GM21619 (cell line): Measurements from ENCODE around the gene MDN1.

ENCODE experiments used
- ATAC-seq: cut with Tn5 transposase; IDR thresholded peaks from one replicate; pipeline ENCODE4 v1.9.1; 2021; ENCODE audit not compliant: unreplicated experiment

The MDN1 gene

DNA sequence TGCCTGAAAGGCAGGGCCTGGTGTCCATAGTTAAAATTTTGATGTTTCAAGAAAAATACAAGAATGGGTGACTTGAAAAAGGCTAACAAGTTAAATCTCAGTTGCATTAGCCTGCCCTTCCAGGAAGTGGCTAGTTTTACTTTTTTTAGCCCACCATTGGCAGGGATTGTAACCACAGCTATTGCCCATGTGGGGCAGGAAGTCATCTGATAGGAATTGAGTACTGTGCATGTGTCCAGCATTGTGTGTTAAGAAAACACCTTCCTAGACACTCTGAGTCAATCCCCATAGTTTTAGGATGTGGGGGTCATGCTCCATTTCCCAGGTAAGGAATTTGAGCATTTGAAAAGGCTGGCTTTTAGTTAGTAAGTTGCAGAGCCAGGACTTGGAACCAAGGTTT lies 207.9 kb downstream of the MDN1 start:
- ATAC-seq = no peak

GRCh38 chr6:89610149-89610642 lies 209.4 kb downstream of the MDN1 start:
- peak; percentile 64 for ATAC-seq

DNA sequence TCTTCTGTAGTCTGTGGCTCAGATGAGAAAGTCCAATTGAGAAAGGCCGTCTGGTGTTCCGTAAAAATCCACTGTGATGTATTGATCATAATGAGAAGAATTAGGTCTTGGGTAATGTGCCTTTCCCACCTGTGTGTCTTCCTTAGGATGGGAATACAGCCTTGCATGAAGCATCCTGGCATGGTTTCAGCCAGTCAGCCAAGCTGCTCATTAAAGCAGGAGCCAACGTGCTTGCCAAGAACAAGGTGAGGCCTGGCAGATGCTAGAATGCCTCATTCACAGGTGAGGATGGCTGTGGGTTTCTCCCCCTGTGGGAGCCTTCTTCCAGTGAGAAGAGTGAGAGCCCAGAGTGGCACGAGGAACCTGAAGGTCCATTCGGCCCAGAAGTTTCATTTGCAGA lies 213.7 kb downstream of the MDN1 start:
- ATAC-seq = no peak

- no peak for ATAC-seq
Observed at GRCh38 chr6:89604653-89605052, 214.9 kb downstream of the MDN1 start.

GRCh38 chr6:89602166-89602565 lies 217.4 kb downstream of the MDN1 start:
- ATAC-seq = no peak

DNA sequence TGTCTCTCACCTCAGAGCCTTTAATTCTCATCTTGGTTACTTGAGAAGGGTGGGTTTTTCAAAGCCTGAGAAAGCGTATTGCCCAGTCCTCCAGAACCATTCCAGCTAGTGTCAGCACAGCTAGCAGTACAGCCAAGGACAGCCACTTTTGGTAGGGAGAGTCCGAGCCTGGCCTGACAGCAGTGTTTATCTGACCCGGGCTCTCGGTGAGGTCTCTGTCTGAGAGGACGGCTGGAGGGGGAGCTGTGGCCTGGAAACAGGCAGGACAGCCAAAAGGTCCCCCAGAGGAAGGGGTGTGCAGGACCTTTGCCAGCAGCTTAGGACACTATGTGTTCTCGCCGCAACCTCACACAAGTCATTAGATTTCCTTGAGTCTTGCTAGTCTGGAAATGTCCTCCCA lies 219.9 kb downstream of the MDN1 start:
- no peak for ATAC-seq

DNA sequence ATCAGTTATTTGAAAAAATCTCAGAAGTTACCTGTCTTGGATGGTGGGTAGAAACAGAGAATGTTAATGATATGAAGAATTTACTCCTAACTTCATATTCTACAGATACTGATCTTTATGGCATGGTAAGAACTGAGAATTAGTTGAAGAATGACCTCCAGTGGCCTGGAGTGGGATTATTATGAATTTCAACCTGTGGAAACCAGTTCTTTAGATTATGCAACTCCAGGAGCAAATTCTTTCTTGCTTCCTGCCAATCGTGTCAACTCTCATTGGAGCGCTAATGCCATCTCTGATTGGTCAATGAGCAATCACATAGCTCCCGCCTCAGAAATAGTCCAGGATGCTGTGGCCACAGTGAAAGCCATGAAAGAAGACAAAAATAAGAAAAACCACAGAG lies 221.6 kb downstream of the MDN1 start:
- ATAC-seq = no peak

DNA sequence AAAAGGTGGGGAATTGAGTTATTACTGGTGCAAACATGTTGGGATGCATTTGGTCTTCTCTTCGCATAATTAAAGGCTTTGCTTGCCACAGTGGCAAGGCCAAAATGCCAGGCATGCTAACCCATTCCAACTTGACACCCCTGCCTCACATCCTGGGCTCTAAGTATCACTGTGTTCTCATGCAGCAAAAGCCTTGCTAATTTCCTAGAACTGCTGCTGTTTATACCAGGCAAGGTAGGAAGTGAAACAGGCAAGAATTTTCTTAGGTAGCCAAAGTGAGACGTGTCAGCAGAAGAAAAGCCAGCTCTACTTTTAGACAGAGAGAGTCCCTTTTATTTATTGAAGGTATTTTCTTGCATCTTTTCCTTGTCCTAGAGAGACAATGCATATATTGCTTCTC lies 222.2 kb downstream of the MDN1 start:
- ATAC-seq = no peak

GRCh38 chr6:89596484-89596883 lies 223.1 kb downstream of the MDN1 start:
- no peak for ATAC-seq

GRCh38 chr6:89596056-89596455 lies 223.5 kb downstream of the MDN1 start:
- peak; percentile 89 for ATAC-seq
